Right lobe of liver (tissue), 6 donors: ENCODE data around the gene APBA2. TPM values are rescaled to one million over a fixed set of nuclear protein-coding genes. Genes with fewer than 3 reads are reported as not detected.

ENCODE experiments used
- ATAC-seq, 4 donors: fragments of 200-7000 bp; cut with Tn5 transposase; one replicate each; pipeline ENCODE4 v1.9.1; 2020; ENCODE audit warnings: mild to moderate bottlenecking in 4 of 4, moderate library complexity in 4 of 4
- DNase-seq, 3 donors: peaks; one replicate each; pipeline ENCODE4 v3.0.0-alpha.2; 2020
- H3K27ac ChIP-seq, 3 donors: fragments of 200-600 bp; one replicate each; pipeline ENCODE4 v1.8.0; 2022
- H3K27me3 ChIP-seq, 2 donors: fragments of 200-600 bp; one replicate each; pipeline ENCODE4 v1.8.0; 2022
- H3K36me3 ChIP-seq, 4 donors: fragments of 200-600 bp; sonication (generic) in 1 of 4; one replicate each; pipeline versions ENCODE4 v1.5.1 to v1.8.0; 2017 to 2022; ENCODE audit warnings: control low read depth in 1 of 4
- H3K4me1 ChIP-seq, 4 donors: fragments of 200-600 bp; sonication (generic) in 1 of 4; one replicate each; pipeline versions ENCODE4 v1.5.1 to v1.8.0; 2017 to 2022; ENCODE audit warnings: control low read depth in 1 of 4
- H3K4me3 ChIP-seq, 3 donors: fragments of 200-600 bp; one replicate each; pipeline ENCODE4 v1.8.0; 2022
- H3K9me3 ChIP-seq, 4 donors: fragments of 200-600 bp; sonication (generic) in 1 of 4; one replicate each; pipeline versions ENCODE4 v1.5.1 to v1.8.0; 2017 to 2022; ENCODE audit warnings: control low read depth in 1 of 4
- POLR2A ChIP-seq: fragments of 450-650 bp; IDR thresholded peaks from one replicate; pipeline ENCODE4 v1.6.1; 2017; ENCODE audit warnings: antibody characterized with exemption, mild to moderate bottlenecking
- WGBS: methylation state at CpG from one replicate; pipeline ENCODE4 v1.1.6; 2018; ENCODE audit warnings: low coverage, low lambda C conversion rate; ENCODE audit not compliant: insufficient coverage; ENCODE audit errors: missing lambda C conversion rate; 5-methylcytosine and 5-hydroxymethylcytosine counted together
- intact Hi-C, 2 donors: fragments of 100-400 bp; cut with DNase I; formaldehyde crosslinking; loops; one replicate each; pipeline versions ENCODE4 v1.11.2 to v1.14.1; 2022
- total RNA-seq, 6 experiments: library from RNA; depleted of rRNA in 2 of 6; stranded (reverse); fragments of >200 nt in 2 of 6; fragmentation: NEBNext Ultra II Directional in 3 of 6; extraction: Animal tissue kit (Norgen Biotek cat#: 25700) in 3 of 6; gene quantifications; one replicate each; pipeline versions ENCODE4 v1.1.0 to v1.2.4, GENCODE V29; 2016 to 2023
- TF ChIP-seq, protein P1 (sequence below), 4 donors: fragments of 200-600 bp in 3 of 4; fragments of 450-650 bp in 1 of 4; IDR thresholded peaks; one replicate each; pipeline versions ENCODE4 v1.5.1 to v1.8.0; 2016 to 2022; ENCODE audit warnings: antibody characterized with exemption in 4 of 4, mild to moderate bottlenecking in 2 of 4
- donor health status: DM: no; HTN: yes; CAD: no.
- donor health status: DM: no; HTN: no; CAD: no.
- donor health status: DM: no; HTN: no; CAD: no.
- donor health status: DM: no; HTN: yes; CAD: no.
- donor health status: DM: no; HTN: yes; CAD: no.

APBA2 gene
- total RNA-seq, 6 experiments from 2014 or later, result 0.51 to 0.75 (median 0.69) TPM

DNA sequence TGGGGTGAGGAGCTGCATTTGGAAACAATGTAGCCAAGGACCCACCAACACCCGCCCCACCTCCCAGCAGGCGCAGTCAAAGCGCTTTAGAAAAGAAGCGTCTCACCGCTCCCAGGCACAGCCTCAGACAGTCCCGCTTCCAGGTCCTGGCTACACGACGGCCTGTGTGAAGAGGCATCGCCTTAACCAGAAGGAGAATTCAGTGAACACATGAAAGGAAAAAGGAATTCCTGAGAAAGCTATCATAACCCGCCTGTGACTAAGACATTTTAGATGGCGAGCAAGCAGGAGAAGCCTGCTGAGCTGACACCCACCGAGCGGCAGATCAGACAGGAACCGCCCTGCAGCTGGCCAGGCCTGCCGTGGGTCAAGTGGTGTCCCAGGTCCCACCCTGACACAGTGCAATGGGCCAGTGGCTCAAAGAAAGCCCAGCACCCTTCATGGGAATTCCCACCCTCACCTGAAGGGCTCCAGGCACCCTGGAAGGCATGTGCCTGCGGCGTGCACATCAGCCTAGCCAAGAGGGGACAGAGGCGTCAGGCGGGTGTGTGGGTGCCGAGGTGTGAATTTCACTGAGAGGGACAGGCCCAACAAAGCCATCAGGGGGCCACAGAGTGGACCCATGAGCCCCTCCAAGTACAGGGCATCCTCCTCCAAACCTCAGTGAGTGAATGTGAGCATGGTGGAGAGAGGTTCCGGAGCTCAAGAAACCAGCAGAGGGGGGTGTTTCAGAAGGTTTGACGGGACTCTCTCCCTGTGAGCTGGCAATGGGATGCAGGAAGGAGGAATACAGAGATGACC lies 239.0 kb downstream of the APBA2 start:
- DNase-seq (peak in 2 of 3 donors; percentile 2 to 40), ATAC-seq (no peak)
- no peak overlapping the region for H3K27ac ChIP-seq
- no peaks in the 10 kb centered on the region for H3K36me3 ChIP-seq
- H3K4me1 ChIP-seq, result no peaks in the 10 kb centered on the region
- H3K4me3 ChIP-seq, result no peak overlapping the region
- no peaks in the 10 kb centered on the region for H3K9me3 ChIP-seq
- WGBS, result 20% methylated on average over 1 of the region's 22 CpGs
- H3K27me3 ChIP-seq, result no peaks in the 10 kb centered on the region
- intact Hi-C loops, result no loop called here
- TF ChIP-seq, protein P1, sequence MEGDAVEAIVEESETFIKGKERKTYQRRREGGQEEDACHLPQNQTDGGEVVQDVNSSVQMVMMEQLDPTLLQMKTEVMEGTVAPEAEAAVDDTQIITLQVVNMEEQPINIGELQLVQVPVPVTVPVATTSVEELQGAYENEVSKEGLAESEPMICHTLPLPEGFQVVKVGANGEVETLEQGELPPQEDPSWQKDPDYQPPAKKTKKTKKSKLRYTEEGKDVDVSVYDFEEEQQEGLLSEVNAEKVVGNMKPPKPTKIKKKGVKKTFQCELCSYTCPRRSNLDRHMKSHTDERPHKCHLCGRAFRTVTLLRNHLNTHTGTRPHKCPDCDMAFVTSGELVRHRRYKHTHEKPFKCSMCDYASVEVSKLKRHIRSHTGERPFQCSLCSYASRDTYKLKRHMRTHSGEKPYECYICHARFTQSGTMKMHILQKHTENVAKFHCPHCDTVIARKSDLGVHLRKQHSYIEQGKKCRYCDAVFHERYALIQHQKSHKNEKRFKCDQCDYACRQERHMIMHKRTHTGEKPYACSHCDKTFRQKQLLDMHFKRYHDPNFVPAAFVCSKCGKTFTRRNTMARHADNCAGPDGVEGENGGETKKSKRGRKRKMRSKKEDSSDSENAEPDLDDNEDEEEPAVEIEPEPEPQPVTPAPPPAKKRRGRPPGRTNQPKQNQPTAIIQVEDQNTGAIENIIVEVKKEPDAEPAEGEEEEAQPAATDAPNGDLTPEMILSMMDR (IDR thresholded peaks at IDR 0.05), result no peak
- no peak for TF ChIP-seq POLR2A

GRCh38 chr15:29125382-29126207 lies 239.8 kb downstream of the APBA2 start:
- no peaks in the 10 kb centered on the region for H3K4me1 ChIP-seq
- no peak for TF ChIP-seq POLR2A
- TF ChIP-seq, protein P1 (IDR thresholded peaks at IDR 0.05), result no peak
- WGBS, result 87% methylated on average over 3 of the region's 19 CpGs
- DNase-seq (peak in 2 of 3 donors; percentile 11 to 29), ATAC-seq (no peak)
- no peaks in the 10 kb centered on the region for H3K27me3 ChIP-seq
- H3K36me3 ChIP-seq, result no peaks in the 10 kb centered on the region
- H3K4me3 ChIP-seq, result no peak overlapping the region
- H3K27ac ChIP-seq, result no peak overlapping the region
- H3K9me3 ChIP-seq, result no peaks in the 10 kb centered on the region
- intact Hi-C loops, result no loop called here

GRCh38 chr15:29126208-29126536 lies 240.4 kb downstream of the APBA2 start:
- 92% methylated on average over 2 of the region's 11 CpGs for WGBS
- no peaks in the 10 kb centered on the region for H3K27me3 ChIP-seq
- no peaks in the 10 kb centered on the region for H3K36me3 ChIP-seq
- peak in 2 of 3 donors; percentile 10 to 40 for DNase-seq
- H3K9me3 ChIP-seq, result no peaks in the 10 kb centered on the region
- intact Hi-C loops, result no loop called here
- no peaks in the 10 kb centered on the region for H3K4me1 ChIP-seq
- ATAC-seq, result no peak
- no peak overlapping the region for H3K27ac ChIP-seq
- TF ChIP-seq, protein P1 (IDR thresholded peaks at IDR 0.05), result no peak
- no peak for TF ChIP-seq POLR2A
- no peak overlapping the region for H3K4me3 ChIP-seq

- TF ChIP-seq POLR2A, result no peak
- TF ChIP-seq, protein P1 (IDR thresholded peaks at IDR 0.05), result no peak
- H3K4me1 ChIP-seq, result no peaks in the 10 kb centered on the region
- H3K27ac ChIP-seq, result no peak overlapping the region
- ATAC-seq (no peak), DNase-seq (peak in 2 of 3 donors; percentile 15 to 40)
- no peaks in the 10 kb centered on the region for H3K27me3 ChIP-seq
- no peaks in the 10 kb centered on the region for H3K36me3 ChIP-seq
- no CpG with 5 or more reads among the region's 19 CpGs for WGBS
- no peak overlapping the region for H3K4me3 ChIP-seq
- no peaks in the 10 kb centered on the region for H3K9me3 ChIP-seq
- intact Hi-C loops, result no loop called here
Measured at GRCh38 chr15:29126821-29127461, 241.2 kb downstream of the APBA2 start.
